Stimulated activated CD4-positive, alpha-beta T cell treated with anti-CD3 and anti-CD28 coated beads, Interleukin-12 subunit alpha, Interleukin-12 subunit beta, amount 100 ng/mL, for 24 hours (primary cell): ENCODE data around the gene PSD2.

Experiments used
- DNase-seq, 2 experiments: peaks; one replicate each; pipeline ENCODE4 v3.0.0-alpha.2; 2020; ENCODE audit warnings: low read depth in 2 of 2

PSD2 gene

DNA sequence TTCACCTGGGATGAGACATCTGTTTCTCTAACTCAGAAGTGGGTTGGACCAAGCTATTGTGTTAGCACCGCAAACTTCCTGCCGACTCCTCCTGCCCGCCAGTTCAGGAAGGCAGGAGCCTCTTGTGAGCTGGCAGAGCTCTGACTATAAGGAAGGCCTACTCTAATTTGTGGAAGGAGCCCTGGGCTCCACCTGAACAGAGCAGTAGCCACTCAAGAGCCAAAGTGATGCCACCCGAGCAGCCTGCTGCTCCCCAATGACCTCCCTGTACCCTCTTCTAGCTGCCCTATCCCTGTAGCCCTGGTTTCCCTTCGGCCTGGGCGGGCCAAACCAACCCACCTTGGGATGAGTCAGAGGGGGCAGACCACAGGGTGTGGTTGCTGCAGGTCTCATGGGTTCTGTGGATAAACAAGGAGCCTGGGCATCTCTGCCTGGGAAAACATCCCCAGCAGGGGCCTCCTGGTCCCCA is 81.6 kb downstream of the PSD2 start:
- no peak for DNase-seq

DNA sequence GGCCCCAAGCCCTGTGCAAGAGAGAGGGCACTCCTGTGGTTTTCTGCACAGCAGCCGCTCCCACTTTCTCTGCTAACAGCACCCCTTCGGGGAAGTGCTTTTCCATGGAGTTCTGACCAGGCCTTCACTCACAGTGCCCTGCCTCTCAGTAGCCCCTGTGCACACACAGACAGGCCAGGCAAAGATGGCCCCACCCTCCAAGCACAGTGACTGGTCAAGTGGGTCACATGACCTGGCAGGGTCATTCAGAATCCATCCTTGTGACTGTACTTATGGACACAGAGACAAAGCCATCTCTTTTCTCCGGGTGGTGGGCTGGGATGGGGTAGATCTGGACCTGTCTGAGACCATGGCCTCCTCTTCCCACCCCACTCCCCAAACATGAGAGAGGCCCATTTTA is 82.5 kb downstream of the PSD2 start:
- no peak for DNase-seq

DNA sequence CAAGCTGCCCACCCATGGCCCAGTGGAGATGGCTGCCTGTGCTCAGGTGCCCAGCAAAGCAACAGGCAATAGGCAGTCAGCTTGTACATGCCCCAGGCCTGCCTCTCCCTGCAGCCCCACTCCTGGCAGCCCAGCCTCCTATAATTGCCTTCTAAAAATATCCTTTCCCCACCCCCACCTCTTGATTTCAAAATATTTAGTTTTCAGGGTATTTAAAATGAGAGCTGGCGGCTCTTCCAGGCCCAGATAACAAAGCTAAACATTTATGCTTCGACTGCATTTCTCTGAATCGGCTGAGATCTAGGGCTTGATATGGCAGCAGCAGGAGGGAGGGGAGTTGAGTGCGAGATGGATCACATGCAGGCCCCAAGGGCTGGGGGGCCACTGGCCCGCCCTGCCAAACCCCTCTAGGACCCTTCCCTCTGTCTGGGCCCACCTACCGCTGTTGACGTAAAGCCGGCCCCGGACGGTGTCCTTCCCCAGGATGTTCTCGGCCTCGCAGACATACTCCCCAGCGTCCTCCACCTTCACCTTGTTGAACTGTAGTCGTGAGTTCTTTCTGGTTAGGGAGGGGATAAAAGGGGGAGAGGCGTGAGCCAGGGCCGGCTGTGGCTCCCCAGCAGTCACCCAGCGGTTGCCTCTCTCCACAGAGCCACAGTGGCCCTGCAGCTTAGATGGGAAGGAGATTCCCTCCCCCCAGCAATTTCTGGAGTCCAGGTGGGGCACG is 85.0 kb downstream of the PSD2 start:
- no peak for DNase-seq

DNA sequence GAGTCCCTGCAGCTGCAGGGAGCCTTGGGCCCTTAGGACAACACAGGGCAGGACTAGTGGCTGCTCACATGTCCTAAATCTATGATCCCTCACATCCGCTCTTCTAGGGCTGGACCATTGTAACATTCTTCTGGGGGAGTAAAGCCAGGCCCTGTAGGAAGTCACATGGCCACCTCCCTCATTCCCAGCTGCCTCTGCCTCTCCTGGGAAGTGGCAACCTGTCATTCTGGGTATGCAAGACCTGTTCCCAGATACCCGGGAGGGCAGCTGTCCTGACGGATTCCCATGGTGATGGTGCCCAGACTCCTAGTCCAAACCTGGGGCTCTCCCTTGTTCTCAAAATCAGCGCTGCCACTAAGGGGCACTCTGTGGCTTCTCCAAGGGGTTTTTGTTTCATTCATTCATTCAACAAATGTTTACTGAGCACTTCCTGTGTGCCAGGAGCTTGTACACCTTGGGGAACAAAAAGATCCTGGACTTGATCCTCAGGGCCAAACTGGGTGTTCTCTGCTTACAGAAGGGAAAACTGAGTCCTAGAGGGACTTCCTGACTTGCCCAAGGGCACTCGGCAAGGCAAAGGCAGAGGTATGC is 85.6 kb downstream of the PSD2 start:
- DNase-seq, result no peak

DNA sequence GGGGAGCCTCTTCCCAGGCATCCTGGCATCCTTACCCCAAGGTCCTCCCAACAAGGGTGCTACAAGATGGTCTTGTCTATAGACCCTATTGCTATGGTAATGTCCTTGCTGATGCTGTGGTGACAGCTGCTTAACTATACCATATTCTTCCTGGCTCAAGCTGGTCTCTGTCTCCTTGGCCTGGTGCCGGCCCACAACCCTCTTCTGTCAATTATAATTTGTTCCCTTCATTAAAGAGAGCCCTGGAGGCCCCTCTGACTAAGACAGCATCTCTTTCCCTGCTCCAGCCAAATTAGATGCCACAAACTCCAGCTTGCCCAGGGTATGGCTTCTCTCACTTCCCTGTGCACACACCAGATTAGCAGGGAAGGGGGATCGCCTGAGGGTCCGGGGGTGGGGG is 86.7 kb downstream of the PSD2 start:
- DNase-seq, result no peak

DNA sequence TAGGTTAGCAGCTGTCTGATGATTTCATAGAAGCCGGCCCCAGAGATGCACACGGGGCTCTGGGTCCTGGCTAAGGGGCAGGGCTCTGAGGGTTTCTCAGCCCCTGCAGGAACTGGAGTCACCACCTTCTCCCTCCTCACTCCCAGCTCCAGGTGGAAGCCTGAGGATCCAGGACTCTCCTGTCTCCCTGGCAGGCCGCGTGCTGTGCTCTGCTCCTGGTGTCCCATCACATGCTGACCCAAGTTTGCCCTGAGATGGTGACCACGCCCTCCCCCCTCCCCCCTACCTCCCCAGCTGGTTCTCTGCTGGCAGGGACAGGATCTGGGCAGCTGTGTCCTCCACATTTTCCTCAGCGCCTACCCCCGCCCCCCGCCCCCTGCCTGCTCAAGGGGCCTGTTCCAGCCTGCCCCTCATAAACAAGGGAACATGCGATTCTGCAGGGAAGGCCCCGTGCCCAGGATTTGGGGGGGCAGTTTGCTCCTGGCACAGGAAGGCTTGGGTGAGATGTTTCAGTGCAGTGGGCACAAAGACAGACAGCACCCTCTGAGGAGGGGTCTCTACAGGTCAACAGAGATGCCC is 87.4 kb downstream of the PSD2 start:
- DNase-seq, result no peak

DNA sequence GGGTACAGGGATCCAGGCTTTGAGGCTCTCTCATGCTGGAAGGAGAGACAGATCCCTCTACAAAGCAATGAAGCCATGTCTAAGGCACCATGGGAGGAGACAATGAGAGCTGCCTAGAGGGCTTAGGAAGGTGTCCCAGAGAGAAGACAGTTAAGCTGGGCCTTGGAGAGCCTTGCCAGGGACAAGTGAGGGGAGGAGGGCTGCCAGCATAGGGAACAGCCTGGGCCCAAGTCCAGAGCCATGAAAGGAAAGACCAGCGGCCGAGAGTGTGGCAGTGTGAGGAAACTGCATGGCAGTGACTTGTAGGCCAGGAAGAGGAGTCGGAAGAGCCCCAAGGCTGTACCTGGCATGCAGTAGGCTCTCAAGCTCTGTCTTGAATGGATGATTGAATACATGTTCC is 88.5 kb downstream of the PSD2 start:
- no peak for DNase-seq

DNA sequence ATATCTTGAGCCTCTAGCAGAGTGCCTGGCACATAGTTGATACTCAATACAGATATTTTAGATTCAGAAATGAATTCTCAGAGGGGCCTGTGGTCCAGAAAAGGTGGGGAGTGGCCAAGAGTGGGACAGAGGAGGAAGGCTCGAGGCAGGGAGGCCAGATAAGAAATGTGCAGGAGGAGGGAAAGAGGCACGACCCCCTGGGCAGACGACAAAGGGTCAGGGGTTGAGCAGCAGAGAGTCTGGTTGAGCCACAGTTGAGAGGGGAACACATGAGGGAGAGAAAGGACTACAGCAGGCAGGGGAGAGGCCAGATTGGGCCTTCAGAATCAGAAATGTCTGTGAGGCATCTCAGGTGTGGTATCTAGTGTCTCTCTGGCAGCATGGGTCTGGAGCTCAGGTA is 89.1 kb downstream of the PSD2 start:
- DNase-seq, result no peak

DNA sequence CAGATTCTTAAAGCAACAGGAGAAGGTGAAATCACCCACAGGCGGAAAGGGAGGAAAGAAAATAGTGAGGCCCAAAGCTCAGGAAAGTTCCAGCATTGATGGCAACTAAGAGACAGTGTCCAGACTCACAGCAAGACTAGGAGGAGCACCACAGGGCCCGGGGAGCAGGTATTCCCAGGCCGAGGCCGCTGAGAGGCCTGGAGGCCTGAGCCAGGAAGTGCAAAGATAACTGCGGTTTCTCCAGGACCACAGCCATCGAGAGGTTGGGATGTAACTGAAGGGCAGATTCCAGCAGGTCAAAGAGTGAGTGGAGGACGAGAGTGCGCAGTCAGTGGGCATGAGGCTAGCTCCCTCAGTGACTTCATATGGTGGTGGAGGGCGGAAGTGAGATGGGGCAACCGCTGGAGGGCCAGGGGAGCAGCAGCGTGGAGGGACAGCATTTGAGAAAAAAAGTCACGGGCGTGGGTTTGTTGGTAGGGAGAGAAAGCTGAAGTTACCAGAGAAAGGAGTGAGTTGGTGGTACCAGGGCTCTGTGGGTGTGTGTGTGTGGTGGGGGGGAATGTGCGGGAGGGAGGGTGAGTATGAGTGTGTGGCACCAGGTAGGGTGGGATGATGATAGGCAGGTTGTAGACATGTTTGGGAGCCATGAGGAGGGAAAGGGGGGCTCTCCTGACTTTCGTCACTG is 89.7 kb downstream of the PSD2 start:
- no peak for DNase-seq

DNA sequence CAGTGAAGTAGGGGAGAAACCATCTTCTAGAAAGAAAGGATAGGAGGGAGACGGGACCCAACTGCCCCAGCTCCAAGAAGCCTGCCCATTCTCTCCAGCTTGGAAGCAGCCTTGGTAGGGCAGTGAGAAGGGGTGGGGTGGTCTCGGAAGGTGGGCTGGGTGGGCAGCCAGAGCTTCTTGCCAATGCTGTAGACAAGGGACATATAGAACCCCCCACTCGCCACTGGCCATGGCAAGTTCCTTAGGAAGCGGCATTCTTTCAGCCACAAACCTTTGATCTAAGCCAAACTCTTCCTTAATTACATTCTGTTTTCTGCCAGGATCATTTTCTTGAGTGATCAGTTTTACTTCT is 90.2 kb downstream of the PSD2 start:
- DNase-seq, result no peak

DNA sequence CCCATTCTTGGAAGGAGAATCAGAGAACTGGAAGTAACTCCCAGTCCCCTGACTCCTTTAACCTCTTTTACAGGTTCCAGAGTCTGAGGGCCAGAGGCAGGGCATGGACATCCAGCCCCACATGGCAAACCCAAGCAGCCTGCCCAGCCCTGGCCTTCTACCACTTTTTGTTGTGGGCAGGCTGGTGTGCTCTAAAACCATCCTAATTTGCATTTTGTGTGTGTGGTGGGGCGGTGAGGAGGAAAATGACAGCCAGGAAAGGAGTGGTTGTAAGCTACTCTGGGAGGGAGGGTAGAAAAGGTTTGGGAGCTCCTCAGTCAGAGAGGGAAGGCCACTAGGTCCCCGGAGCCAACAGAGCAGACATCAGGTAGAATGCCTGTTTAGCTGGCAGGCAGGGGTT is 90.6 kb downstream of the PSD2 start:
- DNase-seq, result no peak

DNA sequence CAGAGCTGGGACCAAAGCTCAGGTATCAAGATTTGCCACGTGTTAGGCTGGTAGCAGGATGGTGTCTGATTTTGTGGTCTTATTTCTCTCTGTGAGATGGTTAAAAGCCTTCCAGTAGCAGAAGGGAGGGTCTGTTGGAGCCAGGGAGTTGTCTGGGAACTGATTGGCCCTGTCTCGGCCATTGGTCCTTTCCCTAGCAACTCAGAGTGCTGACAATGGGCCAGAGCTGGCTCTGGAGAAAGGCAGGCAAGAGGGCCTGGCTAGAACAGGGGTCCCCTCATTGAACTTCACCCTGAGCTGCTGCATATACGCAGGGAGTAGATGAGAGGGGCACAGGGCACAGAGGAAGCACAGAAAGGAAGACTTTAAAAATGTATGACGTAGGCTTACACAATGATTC is 92.8 kb downstream of the PSD2 start:
- DNase-seq, result no peak

DNA sequence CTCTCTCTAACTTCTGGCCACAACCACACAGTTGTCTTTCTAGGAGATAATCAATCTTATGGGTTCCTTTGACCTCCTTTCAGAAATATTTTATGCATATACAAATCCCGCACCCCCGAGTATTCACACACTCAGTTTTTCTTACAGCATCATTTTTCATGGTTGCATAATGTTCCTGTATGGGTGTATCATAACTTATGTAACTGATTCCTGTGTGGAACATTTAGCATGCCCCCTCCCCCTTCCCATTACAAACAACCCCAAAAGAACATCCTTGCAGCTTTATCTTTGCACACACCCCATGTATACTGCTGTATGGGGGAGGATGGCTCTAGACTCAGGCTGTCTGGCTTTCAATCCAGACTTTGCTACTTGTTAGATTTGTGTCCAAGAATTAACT is 93.8 kb downstream of the PSD2 start:
- no peak for DNase-seq

DNA sequence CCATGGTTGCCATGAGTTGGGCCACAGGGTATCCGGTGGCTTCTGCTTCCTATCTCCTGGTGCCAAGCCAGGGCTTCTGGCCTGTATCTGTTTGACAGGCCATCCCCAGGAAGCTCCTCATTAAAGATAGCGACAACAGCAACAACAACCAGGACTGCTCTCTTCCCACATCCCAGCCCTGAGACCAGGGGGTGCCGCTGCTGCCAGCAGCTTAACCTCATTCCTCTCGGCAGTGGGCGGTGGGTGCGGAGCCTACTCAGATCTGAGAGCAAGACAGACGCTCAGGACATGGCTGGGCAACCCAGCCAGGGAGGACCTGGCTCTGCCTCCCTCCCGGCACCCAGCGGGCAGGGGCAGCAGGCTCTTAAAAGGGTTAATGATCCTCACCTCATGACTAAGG is 98.3 kb downstream of the PSD2 start:
- no peak for DNase-seq
